Superior temporal gyrus (tissue), 1 donor: ENCODE measurements around the gene ECE1.

Source experiments
- DNase-seq: peaks from one replicate; pipeline ENCODE4 v3.0.0-alpha.2; 2016; ENCODE audit errors: extremely low spot score

Gene ECE1

GRCh38 chr1:21289700-21290545 lies at the start of gene ECE1:
TSS of gene ECE1 (minus strand) at chr1:21290463. CDS start at chr1:21290414, 49 bp downstream.
- no peak for DNase-seq

GRCh38 chr1:21339356-21340229 lies 49.3 kb upstream of the ECE1 start:
- DNase-seq: no peak

GRCh38 chr1:21338573-21339355 lies 48.5 kb upstream of the ECE1 start:
- no peak for DNase-seq

GRCh38 chr1:21337928-21338572 lies 47.8 kb upstream of the ECE1 start:
- DNase-seq: no peak

GRCh38 chr1:21337454-21337927 lies 47.2 kb upstream of the ECE1 start:
- no peak for DNase-seq

- DNase-seq: no peak
Measured at GRCh38 chr1:21337010-21337437, 46.8 kb upstream of the ECE1 start.

- DNase-seq: no peak
Measured at GRCh38 chr1:21335750-21336224, 45.5 kb upstream of the ECE1 start.

GRCh38 chr1:21335088-21335691 lies 44.9 kb upstream of the ECE1 start:
- DNase-seq: no peak

- peak; percentile 62 for DNase-seq
Measured at GRCh38 chr1:21334214-21335087, 44.2 kb upstream of the ECE1 start.

GRCh38 chr1:21333824-21334213 lies 43.6 kb upstream of the ECE1 start:
- no peak for DNase-seq

GRCh38 chr1:21332554-21333311 lies 42.5 kb upstream of the ECE1 start:
- DNase-seq: peak; percentile 29

GRCh38 chr1:21331752-21332478 lies 41.7 kb upstream of the ECE1 start:
- DNase-seq: no peak

GRCh38 chr1:21330544-21330943 lies 40.3 kb upstream of the ECE1 start:
- no peak for DNase-seq

- no peak for DNase-seq
Measured at GRCh38 chr1:21329209-21329844, 39.1 kb upstream of the ECE1 start.

GRCh38 chr1:21327566-21328323 lies 37.5 kb upstream of the ECE1 start:
- DNase-seq: no peak

GRCh38 chr1:21326861-21327344 lies 36.6 kb upstream of the ECE1 start:
- DNase-seq: no peak
